H1 (cell line): ENCODE measurements around the gene MAP2K1.

Experiments
- CREB1 ChIP-seq: IDR thresholded peaks from 2 replicates; pipeline ENCODE4 v1.6.1; 2012; ENCODE audit warnings: inconsistent platforms
- CTCF ChIP-seq, 3 experiments: IDR thresholded peaks; 1 replicate in 2 of 3; 2 replicates in 1 of 3; pipeline versions ENCODE4 v1.5.1 to v1.6.1; 2011; ENCODE audit warnings: low read length in 3 of 3, mild to moderate bottlenecking in 3 of 3, inconsistent platforms in 2 of 3, low read depth in 1 of 3, moderate library complexity in 1 of 3; ENCODE audit not compliant: insufficient read depth in 1 of 3; ENCODE audit errors: control extremely low read depth in 1 of 3
- EZH2 ChIP-seq: fragments of 200-600 bp; sonication (generic); IDR thresholded peaks from 2 replicates; pipeline ENCODE4 v1.7.1; 2012; ENCODE audit warnings: low read depth, mild to moderate bottlenecking, moderate library complexity, low read length, inconsistent platforms; ENCODE audit not compliant: severe bottlenecking
- JUND ChIP-seq: IDR thresholded peaks from 2 replicates; pipeline ENCODE4 v1.6.1; 2011; ENCODE audit warnings: mild to moderate bottlenecking, improper control_type of control experiment, low read length
- POLR2A ChIP-seq, 2 experiments: IDR thresholded peaks; 1 replicate in 1 of 2; 2 replicates in 1 of 2; pipeline ENCODE4 v1.6.1; 2011; ENCODE audit warnings: low read depth in 2 of 2, low read length in 2 of 2, mild to moderate bottlenecking in 2 of 2; ENCODE audit errors: control extremely low read depth in 1 of 2
- RFX5 ChIP-seq: IDR thresholded peaks from 2 replicates; pipeline ENCODE4 v1.6.1; 2011; ENCODE audit warnings: low read depth, low read length, improper control_type of control experiment, borderline replicate concordance
- TEAD4 ChIP-seq: IDR thresholded peaks from 2 replicates; pipeline ENCODE4 v1.6.1; 2012; ENCODE audit warnings: low read depth, low read length, inconsistent platforms, mixed read lengths
- USF2 ChIP-seq: IDR thresholded peaks from 2 replicates; pipeline ENCODE4 v1.6.1; 2011; ENCODE audit warnings: low read length, improper control_type of control experiment

- TF ChIP-seq CTCF (IDR thresholded peaks at IDR 0.05; ENCODE audit: control extremely low read depth in 1 of 3, insufficient read depth in 1 of 3, low read depth in 1 of 3, low read length in 3 of 3), result no peak
- no peak for TF ChIP-seq RFX5
- no peak for TF ChIP-seq CREB1
- TF ChIP-seq JUND, result no peak
- TF ChIP-seq TEAD4, result no peak
- no peak for TF ChIP-seq EZH2
- TF ChIP-seq POLR2A (IDR thresholded peaks at IDR 0.05; ENCODE audit: control extremely low read depth in 1 of 2, low read depth in 2 of 2, low read length in 2 of 2), result no peak
- TF ChIP-seq USF2, result no peak
These were observed 89.8 kb downstream of the MAP2K1 start for GRCh38 chr15:66476535-66476934.
